Suppressor macrophage treated with lipopolysaccharide for 1 hour (primary cell): ENCODE data around the gene HPSE.

Experiments used
- DNase-seq, 3 donors: peaks; one replicate each; pipeline ENCODE4 v3.0.0-alpha.2; 2020 to 2022

The HPSE gene

GRCh38 chr4:83247415-83248357 is 87.0 kb downstream of the HPSE start:
- DNase-seq, result no peak
